ENCODE measurements around the gene HIBCH.

- TF ChIP-seq ZFX (IDR thresholded peaks at IDR 0.05; ENCODE audit: borderline replicate concordance) (no peak), CTCF (IDR thresholded peaks at IDR 0.05) (no peak)
Observed at GRCh38 chr2:190308031-190308430, 11.6 kb downstream of the HIBCH start.
